ENCODE measurements around the gene SRRM5. TPM values are rescaled to one million over a fixed set of nuclear protein-coding genes. Genes with fewer than 3 reads are reported as not detected.
A peak's percentile ranks its signal among the peaks of the same experiment; 100 is the strongest.

The SRRM5 gene
- total RNA-seq, 1 experiment from 2014 or later = 0.62 TPM

GRCh38 chr19:43581467-43581866, 30.4 kb upstream of the SRRM5 start:
- Histone ChIP-seq H3K9me3 (ENCODE audit: low read depth, low read length, poor library complexity, severe bottlenecking) (no peaks in the 10 kb centered on the region), H3K27me3 (replicated peaks; ENCODE audit: insufficient read depth, low read depth, low read length, poor library complexity) (no peaks in the 10 kb centered on the region), H3K27ac (ENCODE audit: low read depth, low read length, poor library complexity, severe bottlenecking) (peak overlapping the region; percentile 26), H3K4me1 (ENCODE audit: insufficient read depth, low read length, poor library complexity, severe bottlenecking) (peaks cover 7% of the 10 kb centered on the region), H3K36me3 (ENCODE audit: insufficient read depth, low read length, poor library complexity, severe bottlenecking) (no peaks in the 10 kb centered on the region), H3K4me3 (ENCODE audit: low read depth, low read length, poor library complexity, severe bottlenecking) (peak overlapping the region; percentile 11)
- no peak for DNase-seq (ENCODE audit: low spot score)
- BruUV-seq (replicated peaks) = no TSS peak
- POLR2A ChIA-PET (ENCODE audit: low non-redundant PET) = no interaction called here
- CTCF ChIA-PET = no interaction called here
- intact Hi-C loops (cut with micrococcal nuclease; ENCODE audit: unreplicated experiment) = no loop called here
- TF ChIP-seq CTCF (conservative IDR thresholded peaks at IDR 0.05; ENCODE audit: low read depth, low read length) (no peak), EZH2 (IDR thresholded peaks at IDR 0.05; ENCODE audit: borderline replicate concordance, low read depth, low read length, poor library complexity, severe bottlenecking) (no peak)

GRCh38 chr19:43582495-43582894, 29.4 kb upstream of the SRRM5 start:
- no peaks in the 10 kb centered on the region for H3K27me3 ChIP-seq (replicated peaks; ENCODE audit: insufficient read depth, low read depth, low read length, poor library complexity)
- no peak for DNase-seq (ENCODE audit: low spot score)
- no peaks in the 10 kb centered on the region for H3K9me3 ChIP-seq (ENCODE audit: low read depth, low read length, poor library complexity, severe bottlenecking)
- ChIA-PET CTCF (interaction anchor here (0.6 kb wide), 1 partner anchor 12 kb away, joined by 3 read pairs; no protein-coding TSS in a partner anchor), POLR2A (ENCODE audit: low non-redundant PET) (no interaction called here)
- H3K4me3 ChIP-seq (ENCODE audit: low read depth, low read length, poor library complexity, severe bottlenecking) = no peak overlapping the region
- H3K36me3 ChIP-seq (ENCODE audit: insufficient read depth, low read length, poor library complexity, severe bottlenecking) = no peaks in the 10 kb centered on the region
- H3K4me1 ChIP-seq (ENCODE audit: insufficient read depth, low read length, poor library complexity, severe bottlenecking) = peaks cover 7% of the 10 kb centered on the region
- intact Hi-C loops (cut with micrococcal nuclease; ENCODE audit: unreplicated experiment) = no loop called here
- H3K27ac ChIP-seq (ENCODE audit: low read depth, low read length, poor library complexity, severe bottlenecking) = no peak overlapping the region
- BruUV-seq (replicated peaks) = no TSS peak
- no peak for TF ChIP-seq EZH2 (IDR thresholded peaks at IDR 0.05; ENCODE audit: borderline replicate concordance, low read depth, low read length, poor library complexity, severe bottlenecking)
- no peak for TF ChIP-seq CTCF (conservative IDR thresholded peaks at IDR 0.05; ENCODE audit: low read depth, low read length)

GRCh38 chr19:43584484-43584883, 27.4 kb upstream of the SRRM5 start:
- ChIA-PET CTCF (interaction anchor here (1.5 kb wide), 1 partner anchor 10 kb away, joined by 3 read pairs; no protein-coding TSS in a partner anchor), POLR2A (ENCODE audit: low non-redundant PET) (no interaction called here)
- Histone ChIP-seq H3K9me3 (ENCODE audit: low read depth, low read length, poor library complexity, severe bottlenecking) (no peaks in the 10 kb centered on the region), H3K27ac (ENCODE audit: low read depth, low read length, poor library complexity, severe bottlenecking) (peak overlapping the region; percentile 1), H3K4me3 (ENCODE audit: low read depth, low read length, poor library complexity, severe bottlenecking) (no peak overlapping the region), H3K27me3 (replicated peaks; ENCODE audit: insufficient read depth, low read depth, low read length, poor library complexity) (no peaks in the 10 kb centered on the region), H3K4me1 (ENCODE audit: insufficient read depth, low read length, poor library complexity, severe bottlenecking) (peaks cover 7% of the 10 kb centered on the region), H3K36me3 (ENCODE audit: insufficient read depth, low read length, poor library complexity, severe bottlenecking) (no peaks in the 10 kb centered on the region)
- no TSS peak for BruUV-seq (replicated peaks)
- DNase-seq (ENCODE audit: low spot score) = no peak
- no peak for TF ChIP-seq CTCF (conservative IDR thresholded peaks at IDR 0.05; ENCODE audit: low read depth, low read length)
- no peak for TF ChIP-seq EZH2 (IDR thresholded peaks at IDR 0.05; ENCODE audit: borderline replicate concordance, low read depth, low read length, poor library complexity, severe bottlenecking)
- intact Hi-C loops (cut with micrococcal nuclease; ENCODE audit: unreplicated experiment) = no loop called here
